Measurements from ENCODE around the gene KRTAP2-4. TPM values are rescaled to one million over a fixed set of nuclear protein-coding genes. Genes with fewer than 3 reads are reported as not detected.
"Not testable (repeated sequence)": the region's sequence is repeated elsewhere in the genome, so short reads cannot be mapped to it uniquely, and the experiment has no call there.

KRTAP2-4 gene, protein sequence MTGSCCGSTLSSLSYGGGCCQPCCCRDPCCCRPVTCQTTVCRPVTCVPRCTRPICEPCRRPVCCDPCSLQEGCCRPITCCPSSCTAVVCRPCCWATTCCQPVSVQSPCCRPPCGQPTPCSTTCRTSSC
- polyA plus RNA-seq (ENCODE audit: insufficient read length in 4 of 4) = not detected

DNA sequence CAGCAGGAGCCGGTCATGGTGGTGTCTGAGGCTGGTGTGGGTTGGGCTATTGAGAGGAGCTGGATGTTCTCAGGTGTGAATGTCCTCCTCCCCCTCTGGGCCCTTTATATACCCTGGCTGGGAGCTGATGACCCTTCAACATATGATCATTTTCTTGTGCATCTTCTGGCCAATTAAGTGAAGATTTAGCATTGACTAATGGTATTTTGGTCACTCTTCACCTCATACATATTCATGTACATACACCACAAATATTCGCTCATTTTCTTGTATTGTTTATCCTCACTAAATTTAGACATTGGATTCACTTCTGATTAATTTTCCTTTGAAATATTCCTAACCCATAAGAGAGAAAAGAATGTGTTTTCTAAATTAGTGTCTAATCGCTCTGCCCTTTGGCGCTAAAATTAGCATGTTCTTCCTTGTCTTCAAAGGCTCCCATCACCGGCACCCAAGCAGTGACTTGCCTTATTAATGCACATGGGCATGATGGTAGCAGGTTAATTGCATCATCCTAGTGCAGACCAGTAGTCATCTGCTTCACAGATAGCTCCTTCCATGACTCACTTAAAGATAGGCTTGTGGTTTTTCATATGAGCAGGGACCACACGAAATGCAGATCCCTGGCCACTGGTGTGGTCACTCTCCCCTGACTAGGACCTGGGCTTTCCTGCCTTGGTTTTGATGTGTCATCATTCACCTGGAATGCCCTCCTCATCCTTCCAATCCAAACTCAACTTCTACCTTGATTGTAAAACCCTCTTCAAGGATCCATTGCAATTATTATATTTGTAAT is at the start of gene KRTAP2-4:
Gene KRTAP2-4, minus strand, starts transcription at position 51 of the 796 bp plus-strand sequence. Its CDS starts 34 bp downstream, at position 17.
- no peak for DNase-seq (ENCODE audit: low read depth in 4 of 4, low spot score in 2 of 4)

DNA sequence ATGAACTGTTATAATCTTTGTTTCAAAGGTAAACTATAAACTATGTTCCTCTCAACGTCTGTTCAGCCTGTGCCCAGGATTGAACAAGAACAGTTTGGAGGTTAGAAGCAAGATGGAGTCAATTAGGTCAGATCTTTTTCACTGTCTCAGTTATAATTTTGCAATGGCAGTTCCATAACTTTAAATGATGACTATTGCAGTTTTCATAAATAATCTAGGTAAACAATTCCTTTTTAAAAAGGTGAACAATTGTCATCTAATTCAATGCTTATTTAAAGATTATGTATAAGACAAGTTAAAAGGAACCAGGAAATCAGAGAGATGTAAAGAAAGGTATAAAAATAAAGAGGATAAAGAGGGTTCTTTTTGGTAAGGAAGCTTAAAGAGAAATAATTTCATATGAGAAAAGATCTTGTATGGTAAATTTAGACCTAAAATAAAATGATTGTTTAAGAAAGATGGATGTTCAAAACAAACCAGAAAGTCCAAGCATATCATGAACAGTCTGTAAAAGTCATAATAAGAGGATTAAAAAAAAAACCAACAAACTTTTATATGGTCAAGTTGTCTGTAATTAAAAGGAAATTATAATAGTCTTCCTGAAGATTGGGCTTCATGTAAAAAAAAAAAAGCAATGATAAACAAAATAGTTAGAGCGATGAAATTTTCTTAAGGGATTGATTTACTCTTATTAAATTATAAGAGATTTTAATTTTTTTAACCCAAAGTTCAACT is 45.6 kb upstream of the KRTAP2-4 start:
- no peak for DNase-seq (ENCODE audit: low read depth in 4 of 4, low spot score in 2 of 4)

DNA sequence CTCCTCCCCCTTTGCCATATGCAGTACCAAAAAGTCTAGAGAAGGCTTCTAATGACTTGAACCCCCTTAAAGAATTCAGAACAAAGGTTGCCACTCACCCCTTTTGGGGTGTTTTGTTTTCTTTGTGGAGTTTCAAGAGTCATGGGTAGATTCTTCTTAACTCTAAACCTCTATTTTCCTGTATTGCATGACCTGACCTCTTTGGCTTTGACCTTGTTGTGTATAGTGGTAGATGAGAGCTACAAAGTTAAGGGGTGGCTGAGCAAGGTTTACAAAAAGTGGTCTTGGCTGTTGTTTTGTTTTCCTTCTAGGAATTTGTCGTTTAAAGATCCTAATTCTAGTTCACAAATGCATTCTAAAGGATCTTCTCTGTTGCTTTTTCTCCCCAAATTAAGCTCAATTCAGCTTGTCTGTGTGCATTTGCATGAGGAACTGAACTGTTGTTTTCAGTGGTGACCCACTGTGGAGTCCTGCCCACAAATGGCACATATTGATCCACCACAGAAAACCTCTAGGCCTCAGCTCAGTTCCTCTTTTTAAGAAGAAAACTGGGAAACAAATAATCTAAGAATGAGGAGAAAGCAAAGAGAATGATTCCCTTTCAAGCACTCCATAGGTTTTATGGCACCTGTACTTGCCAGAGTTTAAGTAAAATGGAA is 43.2 kb upstream of the KRTAP2-4 start:
- not testable (repeated sequence) for DNase-seq (ENCODE audit: low read depth in 4 of 4, low spot score in 2 of 4)

- no peak for DNase-seq (ENCODE audit: low read depth in 4 of 4, low spot score in 2 of 4)
Measured at GRCh38 chr17:41107941-41108450, 42.3 kb upstream of the KRTAP2-4 start.

GRCh38 chr17:41105347-41105746 is 39.7 kb upstream of the KRTAP2-4 start, which contains the start of gene KRTAP4-9:
Gene KRTAP4-9, plus strand, starts transcription at chr17:41105389. Its CDS starts 0 bp downstream, at chr17:41105389.
- DNase-seq (ENCODE audit: low read depth in 4 of 4, low spot score in 2 of 4) = not testable (repeated sequence)

- DNase-seq (ENCODE audit: low read depth in 4 of 4, low spot score in 2 of 4) = not testable (repeated sequence)
Measured at GRCh38 chr17:41104386-41105038, 38.8 kb upstream of the KRTAP2-4 start.

GRCh38 chr17:41103896-41104295 is 38.2 kb upstream of the KRTAP2-4 start:
- no peak for DNase-seq (ENCODE audit: low read depth in 4 of 4, low spot score in 2 of 4)

DNA sequence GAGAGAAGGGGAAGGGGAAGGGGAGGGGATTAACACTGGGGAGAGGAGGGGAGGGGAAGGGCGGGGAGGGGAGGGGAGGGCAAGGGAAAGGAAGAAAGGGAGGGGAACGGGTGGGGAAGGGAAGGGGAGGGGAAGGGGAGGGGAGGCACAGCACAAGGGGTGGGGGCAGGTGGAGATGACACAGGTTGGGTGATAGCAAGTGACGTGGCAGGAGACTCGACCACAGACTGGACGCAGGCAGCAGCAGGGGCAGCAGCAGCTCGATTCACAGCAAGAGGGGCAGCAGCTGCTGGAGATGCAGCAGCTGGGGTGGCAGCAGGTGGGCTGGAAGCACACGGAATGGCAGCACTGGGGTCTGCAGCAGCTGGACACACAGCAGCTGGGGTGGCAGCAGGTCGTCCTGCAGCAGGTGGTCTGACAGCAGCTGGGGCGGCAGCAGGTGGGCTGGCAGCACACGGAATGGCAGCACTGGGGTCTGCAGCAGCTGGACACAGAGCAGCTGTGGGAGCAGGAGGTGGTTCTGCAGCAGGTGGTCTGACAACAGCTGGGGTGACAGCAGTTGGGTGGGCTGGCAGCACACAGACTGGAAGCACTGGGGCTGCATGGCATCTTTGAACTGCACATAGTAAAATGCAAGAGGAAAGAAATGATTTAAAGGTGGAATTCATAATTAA is 36.0 kb upstream of the KRTAP2-4 start, which contains the start of gene KRTAP4-16:
Gene KRTAP4-16, minus strand, starts transcription at position 624 of the 674 bp plus-strand sequence. Its CDS starts 0 bp downstream, at position 624.
- no peak for DNase-seq (ENCODE audit: low read depth in 4 of 4, low spot score in 2 of 4)

DNA sequence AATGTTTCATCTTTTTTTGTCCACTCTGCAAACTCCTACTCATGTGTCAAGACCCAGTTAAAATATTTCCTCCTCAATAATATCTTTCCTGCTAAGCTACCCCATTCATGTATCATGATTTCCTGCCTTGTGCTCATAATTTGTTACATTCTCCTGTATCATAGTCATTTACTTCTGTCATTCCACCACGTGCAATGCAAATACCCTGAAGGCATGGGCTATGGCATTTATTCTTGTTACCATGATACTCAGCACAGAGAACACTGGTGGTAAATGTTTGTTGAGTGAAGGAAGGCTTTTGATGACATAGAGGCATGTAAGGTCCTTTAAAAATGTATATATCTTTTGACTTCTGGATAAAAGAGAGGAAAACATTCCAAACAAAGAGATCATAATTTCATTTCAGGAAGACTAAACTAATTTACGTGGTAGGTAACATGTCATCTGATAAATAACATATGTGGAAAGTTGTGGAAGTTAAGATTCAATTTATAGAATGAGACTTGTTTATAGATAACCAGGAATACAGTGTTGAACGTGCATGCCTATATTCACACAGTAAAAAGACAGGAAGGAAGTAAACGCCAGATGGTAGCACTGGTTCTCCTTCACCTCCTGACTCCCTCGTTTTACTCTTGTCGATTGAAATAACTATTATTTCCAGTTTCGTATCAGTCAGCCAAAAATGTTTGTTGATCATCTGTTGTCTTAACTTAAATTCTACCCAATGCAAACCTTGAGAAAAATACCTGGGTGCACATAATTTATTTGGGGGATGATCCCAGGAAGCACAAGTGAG is 34.2 kb upstream of the KRTAP2-4 start:
- DNase-seq (ENCODE audit: low read depth in 4 of 4, low spot score in 2 of 4) = not testable (repeated sequence)

DNA sequence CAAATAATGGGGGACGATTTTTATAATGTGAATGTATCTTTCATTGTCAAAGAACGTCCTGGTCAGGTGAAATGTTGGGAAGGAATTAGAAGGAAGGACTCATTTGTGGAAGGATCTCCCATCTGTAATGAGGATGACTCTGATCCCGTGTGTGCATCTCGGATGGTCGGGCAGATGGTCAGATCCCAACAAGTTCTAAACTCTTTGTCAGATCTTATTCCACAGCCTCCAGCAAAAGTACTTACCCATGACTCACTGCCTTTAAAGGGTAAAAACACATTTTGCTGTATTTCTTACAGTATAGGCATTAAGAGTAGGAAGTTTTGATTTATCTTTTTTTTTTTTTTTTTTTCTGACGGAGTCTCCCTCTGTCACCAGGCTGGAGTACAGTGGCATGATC is 32.8 kb upstream of the KRTAP2-4 start:
- DNase-seq (ENCODE audit: low read depth in 4 of 4, low spot score in 2 of 4) = no peak

- DNase-seq (ENCODE audit: low read depth in 4 of 4, low spot score in 2 of 4) = no peak
Measured at GRCh38 chr17:41098042-41098441, 32.4 kb upstream of the KRTAP2-4 start, which contains the start of gene KRTAP4-8. Gene KRTAP4-8, minus strand, starts transcription at chr17:41098142. Its CDS starts 58 bp downstream, at chr17:41098084.

GRCh38 chr17:41096055-41096454 is 30.4 kb upstream of the KRTAP2-4 start:
- no peak for DNase-seq (ENCODE audit: low read depth in 4 of 4, low spot score in 2 of 4)

GRCh38 chr17:41088760-41089352 is 23.2 kb upstream of the KRTAP2-4 start:
- DNase-seq (ENCODE audit: low read depth in 4 of 4, low spot score in 2 of 4) = not testable (repeated sequence)

GRCh38 chr17:41084100-41084856 is 18.6 kb upstream of the KRTAP2-4 start, which contains the start of gene KRTAP4-7:
Gene KRTAP4-7, plus strand, starts transcription at chr17:41084150. Its CDS starts 57 bp downstream, at chr17:41084207.
- DNase-seq (ENCODE audit: low read depth in 4 of 4, low spot score in 2 of 4) = not testable (repeated sequence)

GRCh38 chr17:41083427-41083826 is 17.7 kb upstream of the KRTAP2-4 start:
- DNase-seq (ENCODE audit: low read depth in 4 of 4, low spot score in 2 of 4) = not testable (repeated sequence)

- no peak for DNase-seq (ENCODE audit: low read depth in 4 of 4, low spot score in 2 of 4)
Measured at GRCh38 chr17:41082626-41083025, 16.9 kb upstream of the KRTAP2-4 start.

GRCh38 chr17:41076788-41077187 is 11.1 kb upstream of the KRTAP2-4 start:
- DNase-seq (ENCODE audit: low read depth in 4 of 4, low spot score in 2 of 4) = no peak
